HepG2 (cell line): ENCODE data around the gene METRN. TPM values are rescaled to one million over a fixed set of nuclear protein-coding genes. Genes with fewer than 3 reads are reported as not detected.

ENCODE experiments used
- ATAC-seq: fragments of 200-7000 bp; cut with Tn5 transposase; 3 replicates; pipeline ENCODE4 v1.9.1; 2020; ENCODE audit warnings: mild to moderate bottlenecking, moderate library complexity
- BruUV-seq: library from RNA; stranded (reverse); fragments of 400-500 nt; replicated peaks from 2 replicates; lab custom pipeline; 2021; lab: Mats Ljungman, UMichigan
- CTCF ChIA-PET: fragments of 300-600 bp; formaldehyde crosslinking; extraction: SDS; loops from one replicate; lab custom pipeline; 2021; ENCODE audit warnings: low total read pairs, inconsistent platforms, low intra/inter-chr PET ratio; lab: Yijun Ruan, JAX
- POLR2A ChIA-PET: fragments of 350-600 bp; sonication (Branson Sonifier 250); formaldehyde crosslinking; loops from one replicate; lab custom pipeline; 2020; ENCODE audit warnings: antibody characterized with exemption, inconsistent platforms; lab: Yijun Ruan, JAX
- DNase-seq: peaks from one replicate; pipeline ENCODE4 v3.0.0-alpha.2; 2015; ENCODE audit warnings: low spot score
- FAIRE-seq: peaks from 3 replicates; lab custom pipeline; 2011; peaks lifted over from hg19 to GRCh38; lab: Jason Lieb, UNC
- H2AFZ ChIP-seq: one replicate; pipeline ENCODE4 v1.6.1; 2011; ENCODE audit warnings: low read length, inconsistent platforms
- H3K27ac ChIP-seq: fragments of 300-600 bp; 3 replicates; pipeline ENCODE4 v1.8.0; 2011; ENCODE audit warnings: mixed run types, mild to moderate bottlenecking, mixed read lengths, low read length, inconsistent platforms; ENCODE audit not compliant: insufficient read depth; ENCODE audit errors: extremely low read length
- H3K27me3 ChIP-seq, 2 experiments: fragments of 200-600 bp in 1 of 2; 2 replicates in 1 of 2; 3 replicates in 1 of 2; pipeline versions ENCODE4 v1.6.0 to v1.8.0; 2011; ENCODE audit warnings: low read length in 2 of 2, mild to moderate bottlenecking in 2 of 2, moderate library complexity in 2 of 2, inconsistent platforms in 1 of 2; ENCODE audit not compliant: insufficient read depth in 2 of 2, control insufficient read depth in 1 of 2
- H3K36me3 ChIP-seq, 2 experiments: fragments of 200-600 bp in 1 of 2; replicated peaks in 1 of 2; 2 replicates in 1 of 2; 3 replicates in 1 of 2; pipeline versions ENCODE4 v1.5.1 to v1.8.0; 2011; ENCODE audit warnings: low read length in 2 of 2, inconsistent platforms in 1 of 2; ENCODE audit not compliant: insufficient read depth in 2 of 2, control insufficient read depth in 1 of 2
- H3K4me1 ChIP-seq: 2 replicates; pipeline ENCODE4 v1.5.1; 2012; ENCODE audit warnings: low read length, inconsistent platforms; ENCODE audit not compliant: insufficient read depth
- H3K4me2 ChIP-seq: 2 replicates; pipeline ENCODE4 v1.6.0; 2011; ENCODE audit warnings: low read depth, low read length, inconsistent platforms
- H3K4me3 ChIP-seq, 3 experiments: fragments of 200-600 bp in 1 of 3; sonication (generic), shearing (Covaris generic) in 1 of 3; replicated peaks in 1 of 3; 2 replicates each; pipeline ENCODE4 v1.5.1; 2011 to 2016; ENCODE audit warnings: low read length in 3 of 3, inconsistent platforms in 2 of 3, low read depth in 2 of 3, mild to moderate bottlenecking in 2 of 3, control low read depth in 1 of 3, mixed read lengths in 1 of 3; ENCODE audit not compliant: insufficient read depth in 1 of 3
- H3K79me2 ChIP-seq: one replicate; pipeline ENCODE4 v1.6.1; 2011; ENCODE audit warnings: low read length, inconsistent platforms; ENCODE audit not compliant: insufficient read depth
- H3K9ac ChIP-seq: 2 replicates; pipeline ENCODE4 v1.6.0; 2011; ENCODE audit warnings: mild to moderate bottlenecking, low read depth, low read length, inconsistent platforms; ENCODE audit not compliant: insufficient read depth
- H3K9me3 ChIP-seq: 2 replicates; pipeline ENCODE4 v1.5.1; 2012; ENCODE audit warnings: mild to moderate bottlenecking, low read length
- H4K20me1 ChIP-seq: 2 replicates; pipeline ENCODE4 v1.6.0; 2011; ENCODE audit warnings: inconsistent platforms, mild to moderate bottlenecking, low read length, moderate library complexity; ENCODE audit not compliant: insufficient read depth
- SMAD1 ChIP-seq: sonication (generic); formaldehyde crosslinking; IDR thresholded peaks from 2 replicates; pipeline ENCODE4 v1.4.0; 2020; ENCODE audit warnings: missing genetic modification reagents, low read depth, mild to moderate bottlenecking, borderline replicate concordance
- TMF1 ChIP-seq: sonication (generic); formaldehyde crosslinking; IDR thresholded peaks from 2 replicates; pipeline ENCODE4 v1.8.1; 2022; ENCODE audit warnings: low read depth, missing genetic modification reagents
- TP53 ChIP-seq: sonication (generic); formaldehyde crosslinking; conservative IDR thresholded peaks from 2 replicates; pipeline ENCODE4 v1.4.0; 2020; ENCODE audit warnings: missing genetic modification reagents
- ZNF263 ChIP-seq: sonication (generic); formaldehyde crosslinking; IDR thresholded peaks from 2 replicates; pipeline ENCODE4 v1.4.0; 2020; ENCODE audit warnings: missing genetic modification reagents
- WGBS: methylation state at CpG from one replicate; pipeline ENCODE4 v1.1.6; 2017; ENCODE audit warnings: low lambda C conversion rate; 5-methylcytosine and 5-hydroxymethylcytosine counted together
- in situ Hi-C: cut with HindIII; loops from 2 replicates; pipeline ENCODE4 v1.10.0; 2017; ENCODE audit warnings: low pct_unique_long_range_greater_than_20kb; ENCODE audit not compliant: extremely low pct_ligation_motif_present
- intact Hi-C: fragments of 100-400 bp; cut with micrococcal nuclease; formaldehyde crosslinking; loops from one replicate; pipeline ENCODE4 v1.10.0; 2022; ENCODE audit not compliant: unreplicated experiment
- polyA plus RNA-seq, 8 experiments: library from polyadenylated mRNA; depleted of rRNA in 3 of 8; stranded (reverse) in 7 of 8; unstranded in 1 of 8; fragments of >200 nt; fragmentation: Illumina TruSeq in 4 of 8; extraction: Trizol in 4 of 8; gene quantifications; 2 replicates each; pipeline versions ENCODE4 v1.2.1 to v1.2.3, GENCODE V29; 2011 to 2016; ENCODE audit warnings: low read depth in 4 of 8, missing spikeins in 1 of 8, mixed read lengths in 1 of 8; ENCODE audit not compliant: insufficient read depth in 1 of 8
- total RNA-seq, 5 experiments: library from RNA; depleted of rRNA; stranded (reverse); fragments of >200 nt; fragmentation: Illumina TruSeq; extraction: Trizol; gene quantifications; 2 replicates each; pipeline ENCODE4 v1.2.3, GENCODE V29; 2016; ENCODE audit warnings: low read depth in 1 of 5
- TF ChIP-seq, protein P1 (sequence below): sonication (generic); formaldehyde crosslinking; IDR thresholded peaks from 2 replicates; pipeline ENCODE4 v1.5.0; 2020; ENCODE audit warnings: missing genetic modification reagents, mild to moderate bottlenecking, borderline replicate concordance

The METRN gene
- total and polyA plus RNA-seq, 2 of the 13 experiments (the other 11 are each of a cell fraction or from before 2014, with no cell fraction given), result 25.5 to 46.1 TPM

DNA sequence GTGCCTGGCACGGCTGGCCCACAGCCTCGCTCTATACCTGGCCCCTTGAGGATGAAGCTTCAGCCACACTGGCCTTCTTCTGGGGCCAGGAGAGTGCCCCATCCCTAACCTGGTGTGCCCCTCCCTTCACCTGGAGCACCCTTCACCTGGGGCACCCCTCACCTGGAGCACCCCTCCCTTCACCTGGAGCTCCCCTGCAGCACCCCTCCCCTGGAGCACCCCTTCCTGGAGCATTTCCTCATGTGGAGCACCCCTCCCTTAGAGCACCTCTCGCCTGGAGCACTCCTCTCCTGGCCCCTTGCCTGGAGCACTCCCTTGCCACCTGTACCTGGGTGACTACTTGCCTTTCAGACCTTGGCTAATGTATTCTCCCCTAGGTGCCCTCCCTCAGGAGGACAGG lies 6.9 kb upstream of the METRN start:
- Histone ChIP-seq H3K9ac (no peak overlapping the region), H3K36me3 (no peaks in the 10 kb centered on the region), H2AFZ (no peak overlapping the region), H3K9me3 (no peaks in the 10 kb centered on the region), H3K4me3 (no peak overlapping the region), H3K4me1 (peaks cover 9% of the 10 kb centered on the region), H3K79me2 (no peaks in the 10 kb centered on the region), H3K4me2 (no peak overlapping the region), H3K27ac (no peak overlapping the region), H3K27me3 (peaks cover 19 to 70% of the 10 kb centered on the region in 2 experiments; a peak in 4 of 5 replicates), H4K20me1 (no peaks in the 10 kb centered on the region)
- DNase-seq, result no peak
- ChIA-PET CTCF (no interaction called here), POLR2A (no interaction called here)
- 0% methylated on average over 3 of the region's 3 CpGs for WGBS
- no TSS peak for BruUV-seq
- TF ChIP-seq TMF1 (CRISPR knock-in tag) (no peak), ZNF263 (CRISPR knock-in tag) (peak; percentile 72), SMAD1 (CRISPR knock-in tag) (no peak)
- TF ChIP-seq, protein P1, sequence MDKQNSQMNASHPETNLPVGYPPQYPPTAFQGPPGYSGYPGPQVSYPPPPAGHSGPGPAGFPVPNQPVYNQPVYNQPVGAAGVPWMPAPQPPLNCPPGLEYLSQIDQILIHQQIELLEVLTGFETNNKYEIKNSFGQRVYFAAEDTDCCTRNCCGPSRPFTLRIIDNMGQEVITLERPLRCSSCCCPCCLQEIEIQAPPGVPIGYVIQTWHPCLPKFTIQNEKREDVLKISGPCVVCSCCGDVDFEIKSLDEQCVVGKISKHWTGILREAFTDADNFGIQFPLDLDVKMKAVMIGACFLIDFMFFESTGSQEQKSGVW (CRISPR knock-in tag), result no peak
- in situ Hi-C loops, result no loop called here
- intact Hi-C loops, result no loop called here
- FAIRE-seq, result no peak
- ATAC-seq, result no peak

DNA sequence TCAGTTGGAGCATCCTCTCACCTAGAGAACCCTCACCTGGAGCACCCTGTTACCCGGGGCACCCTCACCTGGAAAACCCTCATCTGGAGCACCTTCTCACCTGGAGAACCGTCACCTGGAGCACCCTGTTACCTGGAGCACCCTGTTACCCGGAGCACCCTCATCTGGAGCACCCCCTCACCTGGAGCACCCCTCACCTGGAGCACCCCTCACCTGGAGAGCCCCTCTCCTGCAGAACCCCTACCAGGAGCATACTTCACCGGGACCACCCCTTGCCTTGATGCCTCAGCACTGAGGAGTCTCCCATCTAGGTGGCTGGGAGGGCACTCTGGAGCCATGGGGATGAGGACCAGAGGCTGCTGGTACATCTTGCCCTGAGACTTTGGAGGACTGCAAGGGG lies 6.0 kb upstream of the METRN start:
- BruUV-seq, result no TSS peak
- Histone ChIP-seq H3K4me2 (no peak overlapping the region), H3K9me3 (no peaks in the 10 kb centered on the region), H3K36me3 (no peaks in the 10 kb centered on the region), H2AFZ (no peak overlapping the region), H4K20me1 (no peaks in the 10 kb centered on the region), H3K27ac (no peak overlapping the region), H3K9ac (no peak overlapping the region), H3K27me3 (peaks cover 14 to 61% of the 10 kb centered on the region in 2 experiments; a peak in 4 of 5 replicates), H3K4me1 (peaks cover 13% of the 10 kb centered on the region), H3K4me3 (no peak overlapping the region), H3K79me2 (no peaks in the 10 kb centered on the region)
- ChIA-PET CTCF (no interaction called here), POLR2A (no interaction called here)
- intact Hi-C loops (no loop called here), in situ Hi-C loops (no loop called here)
- TF ChIP-seq ZNF263 (CRISPR knock-in tag) (peak; percentile 68; the same call in 1 of the 2 replicates), TP53 (CRISPR knock-in tag) (no peak)
- DNase-seq, result no peak
- WGBS, result 0% methylated on average over 4 of the region's 4 CpGs
- FAIRE-seq, result no peak
- ATAC-seq, result no peak
